HG03521 (cell line): ENCODE measurements around the gene LRRC30.
"Not testable (repeated sequence)": the region's sequence is repeated elsewhere in the genome, so short reads cannot be mapped to it uniquely, and the experiment has no call there.

ENCODE experiments used
- ATAC-seq: cut with Tn5 transposase; IDR thresholded peaks from one replicate; pipeline ENCODE4 v1.9.1; 2021; ENCODE audit warnings: mild to moderate bottlenecking, moderate library complexity; ENCODE audit not compliant: unreplicated experiment

The LRRC30 gene

DNA sequence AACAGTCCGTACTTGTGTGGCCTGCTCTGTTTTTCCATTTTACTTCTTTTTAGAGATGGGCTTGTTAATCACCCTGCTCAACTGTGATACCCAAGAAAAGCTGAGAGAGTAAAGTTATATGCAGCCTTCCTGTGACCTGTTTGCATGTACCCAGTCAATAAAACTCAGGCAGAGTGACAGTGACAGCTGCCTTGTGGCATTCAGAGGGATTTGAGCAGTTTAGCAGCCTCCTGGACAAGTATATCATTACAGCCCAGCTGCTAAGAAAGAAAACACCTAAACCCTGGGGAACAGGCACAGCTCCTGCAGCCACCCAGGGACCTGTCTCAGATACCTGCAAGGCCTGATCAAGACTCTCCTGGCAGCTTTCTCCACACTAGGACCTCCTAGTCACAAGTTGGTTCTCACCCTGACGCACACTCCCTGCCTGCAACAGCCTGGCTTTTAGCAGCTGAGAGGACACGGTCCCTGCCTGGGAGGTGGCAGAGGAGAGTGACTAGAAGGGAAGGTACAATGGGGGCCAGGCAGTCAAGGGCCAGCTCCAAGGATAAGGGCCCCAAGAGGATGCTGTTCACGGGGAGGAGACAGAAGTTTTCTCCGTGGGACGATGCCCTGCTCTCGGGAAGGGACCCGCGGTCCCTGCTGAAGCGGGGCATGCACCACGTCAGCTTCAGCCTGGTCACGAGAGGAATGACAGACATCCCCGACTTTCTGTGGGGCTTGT lies at the start of gene LRRC30:
Gene LRRC30, plus strand, starts transcription at position 464 of the 724 bp plus-strand sequence. Its CDS starts 50 bp downstream, at position 514.
- ATAC-seq: no peak

DNA sequence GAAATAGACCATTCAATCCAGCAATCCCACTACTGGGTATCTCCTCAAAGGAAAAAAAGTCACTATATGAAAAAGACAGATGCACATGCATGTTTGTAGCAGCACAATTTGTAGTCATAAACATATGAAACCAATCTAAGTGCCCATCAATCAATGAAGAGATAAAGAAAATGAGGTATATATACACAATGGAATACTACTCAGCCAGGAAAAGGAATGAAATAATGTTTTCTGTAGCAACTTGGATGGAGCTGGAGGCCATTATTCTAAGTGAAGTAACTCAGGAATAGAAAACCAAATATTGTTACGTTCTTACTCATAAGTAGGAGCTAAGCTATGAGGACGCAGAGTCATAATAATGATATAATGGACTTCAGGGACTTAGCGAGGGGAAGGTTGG lies 45.2 kb upstream of the LRRC30 start:
- ATAC-seq: no peak

DNA sequence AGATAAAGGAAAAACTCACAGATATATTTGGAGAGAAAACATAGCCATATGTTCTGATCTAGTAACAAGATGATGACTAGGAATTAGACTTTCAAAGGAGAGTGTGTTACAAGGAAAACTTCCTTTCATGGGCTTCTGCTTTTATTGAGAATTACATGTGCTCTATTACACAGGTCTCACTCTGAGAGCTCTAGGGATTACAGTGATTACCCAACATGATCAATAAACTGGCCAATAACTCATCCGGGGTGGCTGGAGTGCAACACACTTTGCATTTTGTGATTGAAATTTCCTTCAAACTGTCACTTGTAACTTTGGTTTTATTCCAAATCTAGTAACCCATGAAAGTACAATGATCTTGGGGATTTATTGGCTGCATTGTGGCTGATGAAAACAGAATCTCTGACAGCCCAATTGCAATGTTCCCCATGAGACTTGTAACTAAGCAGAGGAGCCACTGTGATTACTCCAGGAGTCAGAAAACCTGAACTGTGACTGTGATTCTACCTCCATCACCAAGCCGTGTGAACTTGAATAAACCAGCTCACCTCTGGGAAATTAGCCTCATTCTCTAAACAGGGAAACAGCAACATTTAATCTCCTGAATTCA lies 40.2 kb upstream of the LRRC30 start:
- no peak for ATAC-seq

DNA sequence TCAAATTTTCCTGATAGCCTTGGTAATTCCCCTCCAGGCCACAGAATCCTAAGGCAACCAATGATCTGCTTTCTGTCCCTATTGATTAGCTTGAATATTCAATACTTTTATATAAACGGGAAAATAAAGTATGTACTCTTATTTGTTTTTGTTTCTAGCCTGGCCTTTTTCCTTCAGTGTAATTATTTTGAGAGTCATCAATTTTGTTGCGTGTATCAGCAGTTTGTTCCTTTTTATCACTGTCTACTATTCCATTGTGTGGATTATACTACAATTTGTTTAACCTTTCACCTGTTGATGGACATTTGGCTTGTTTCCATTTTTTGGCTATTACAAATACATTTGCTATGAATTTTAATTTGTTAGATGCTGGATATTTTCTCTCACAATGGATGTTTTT lies 39.2 kb upstream of the LRRC30 start:
- no peak for ATAC-seq

DNA sequence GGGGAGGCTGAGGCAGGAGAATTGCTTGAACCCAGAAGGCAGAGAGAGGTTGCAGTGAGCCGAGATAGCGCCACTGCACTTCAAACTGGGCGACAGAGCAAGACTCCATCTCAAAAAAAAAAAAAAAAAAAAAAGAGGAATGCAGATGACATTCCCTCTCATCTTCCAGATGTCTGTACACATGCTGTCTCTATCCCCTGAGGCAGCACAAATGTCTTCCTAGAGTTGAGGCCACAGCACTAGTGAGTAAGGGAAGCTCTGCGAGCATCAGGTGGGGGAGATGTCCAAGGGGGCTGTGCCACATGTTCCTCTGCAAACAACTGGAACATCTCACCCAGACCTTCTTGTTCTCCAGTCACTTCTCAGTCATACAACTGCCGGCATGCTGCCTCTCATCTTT lies 35.6 kb upstream of the LRRC30 start:
- ATAC-seq: no peak

DNA sequence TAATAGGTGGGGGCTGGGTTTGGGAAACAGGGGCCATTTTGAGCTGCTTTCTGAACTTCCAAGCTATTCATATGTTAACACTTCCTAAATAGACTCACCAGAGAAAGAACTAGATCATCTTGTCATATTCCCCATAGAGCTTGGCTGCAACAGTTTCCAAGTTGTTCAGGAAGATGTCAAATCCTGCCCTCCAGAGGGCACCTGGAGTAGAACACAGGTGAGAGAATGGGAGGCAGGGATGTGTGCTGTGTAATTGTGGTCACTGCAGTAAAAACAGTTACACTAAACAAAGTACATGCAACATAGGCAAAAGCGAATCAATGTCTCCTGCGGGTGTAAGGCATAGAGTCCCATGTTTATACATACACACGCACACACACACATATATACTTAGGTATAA lies 34.5 kb upstream of the LRRC30 start:
- ATAC-seq: no peak

DNA sequence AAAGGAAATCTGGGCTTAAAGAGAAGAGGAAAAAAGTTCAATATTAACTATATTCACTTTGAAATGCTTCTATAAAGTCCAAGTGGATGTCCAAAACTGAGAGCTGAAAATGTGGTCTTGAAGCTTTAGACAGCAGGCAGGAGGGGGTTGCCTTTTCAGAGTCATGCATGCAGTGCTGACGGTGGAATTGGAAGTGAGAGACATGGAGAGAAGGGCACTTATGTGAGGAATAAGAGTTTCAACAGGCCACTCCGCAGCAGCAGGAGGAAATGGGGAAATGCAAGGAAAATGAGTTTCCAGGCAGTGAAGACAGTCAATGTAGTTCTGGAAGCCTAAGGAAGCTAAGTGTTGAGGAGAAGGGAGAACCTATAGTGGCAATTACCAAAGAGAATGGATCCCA lies 33.0 kb upstream of the LRRC30 start:
- no peak for ATAC-seq

DNA sequence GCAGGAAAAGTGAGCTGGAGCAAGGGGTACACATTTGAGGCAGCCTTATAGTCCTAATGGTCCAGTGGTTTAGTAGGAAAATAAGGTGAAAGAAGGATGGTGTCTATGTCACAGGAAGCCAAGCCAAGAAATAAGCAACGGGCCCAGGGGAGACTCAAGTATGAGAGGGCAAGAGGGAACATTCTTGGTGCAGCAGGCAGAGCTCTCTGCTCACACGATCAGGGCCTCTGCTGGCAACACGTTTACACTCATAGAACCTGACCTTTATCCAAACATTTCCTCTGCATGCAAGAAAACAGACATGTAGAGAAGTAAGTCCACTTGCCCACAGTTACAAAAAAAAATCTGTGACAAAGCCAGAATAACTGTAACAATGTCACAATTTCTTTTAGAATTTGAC lies 32.6 kb upstream of the LRRC30 start:
- ATAC-seq: no peak

DNA sequence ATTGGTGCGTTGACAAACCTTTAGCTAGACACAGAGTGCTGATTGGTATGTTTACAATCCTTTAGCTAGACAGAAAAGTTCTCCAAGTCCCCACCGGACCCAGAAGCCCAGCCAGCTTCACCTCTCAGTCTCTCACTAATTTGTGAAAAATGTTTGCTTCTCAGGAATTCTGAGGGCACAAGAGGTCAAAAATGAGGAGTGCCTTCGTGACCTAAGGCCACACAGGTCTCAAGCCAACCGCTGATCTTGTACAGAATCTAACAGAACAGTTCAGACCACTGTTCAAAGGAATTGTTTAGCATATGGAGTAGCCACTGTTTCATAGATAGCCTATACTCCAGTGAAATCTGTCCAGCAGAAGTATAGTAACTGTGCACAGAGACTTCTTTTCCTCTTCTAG lies 29.8 kb upstream of the LRRC30 start:
- ATAC-seq: no peak

DNA sequence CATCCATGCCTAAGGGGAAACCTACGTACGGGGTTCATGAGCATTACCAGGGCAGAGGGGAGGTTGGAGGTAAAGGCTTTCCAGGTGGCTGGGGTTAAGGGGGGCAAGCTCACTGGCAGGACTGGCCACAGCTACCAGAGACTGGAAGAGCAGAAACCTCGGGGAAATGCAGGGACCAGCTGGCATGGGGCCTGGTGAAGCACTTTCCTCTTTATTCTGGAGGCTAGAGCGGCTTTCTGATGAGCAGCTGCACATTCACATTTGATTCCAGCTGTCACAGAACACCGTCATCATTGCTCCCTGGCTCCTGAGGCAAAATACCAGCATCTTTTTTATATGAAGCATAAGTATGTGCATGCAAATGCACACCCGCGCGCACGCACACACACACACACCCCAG lies 28.7 kb upstream of the LRRC30 start:
- no peak for ATAC-seq

DNA sequence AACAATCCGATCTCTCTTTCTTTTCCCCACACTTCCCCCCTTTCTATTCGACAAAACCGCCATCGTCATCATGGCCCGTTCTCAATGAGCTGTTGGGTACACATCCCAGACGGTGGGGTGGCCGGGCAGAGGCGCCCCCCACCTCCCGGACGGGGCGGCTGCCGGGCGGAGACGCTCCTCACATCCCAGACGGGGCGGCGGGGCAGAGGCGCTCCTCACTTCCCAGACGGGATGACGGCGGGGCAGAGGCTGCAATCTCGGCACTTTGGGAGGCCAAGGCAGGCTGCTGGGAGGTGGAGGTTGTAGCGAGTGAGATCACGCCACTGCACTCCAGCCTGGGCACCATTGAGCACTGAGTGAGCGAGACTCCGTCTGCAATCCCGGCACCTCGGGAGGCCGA lies 27.3 kb upstream of the LRRC30 start:
- not testable (repeated sequence) for ATAC-seq

DNA sequence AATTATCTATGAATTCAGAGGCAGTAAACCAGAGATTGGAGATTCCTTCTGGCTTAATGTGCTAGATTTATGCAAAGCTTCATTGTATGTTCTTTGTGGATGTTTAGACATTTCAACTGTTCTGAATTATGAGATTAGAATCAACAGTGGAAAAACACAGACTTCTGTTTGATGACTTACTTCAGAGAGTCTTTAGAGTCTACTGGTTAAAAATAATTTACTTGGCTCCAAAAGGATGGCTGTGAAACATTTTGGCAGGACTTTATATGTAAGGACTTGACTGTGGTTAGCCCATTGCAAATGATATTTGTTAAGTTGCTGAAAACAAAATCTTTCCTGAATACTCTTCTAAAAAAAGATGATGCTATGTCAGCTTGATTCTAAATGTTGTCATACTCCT lies 25.5 kb upstream of the LRRC30 start:
- no peak for ATAC-seq

DNA sequence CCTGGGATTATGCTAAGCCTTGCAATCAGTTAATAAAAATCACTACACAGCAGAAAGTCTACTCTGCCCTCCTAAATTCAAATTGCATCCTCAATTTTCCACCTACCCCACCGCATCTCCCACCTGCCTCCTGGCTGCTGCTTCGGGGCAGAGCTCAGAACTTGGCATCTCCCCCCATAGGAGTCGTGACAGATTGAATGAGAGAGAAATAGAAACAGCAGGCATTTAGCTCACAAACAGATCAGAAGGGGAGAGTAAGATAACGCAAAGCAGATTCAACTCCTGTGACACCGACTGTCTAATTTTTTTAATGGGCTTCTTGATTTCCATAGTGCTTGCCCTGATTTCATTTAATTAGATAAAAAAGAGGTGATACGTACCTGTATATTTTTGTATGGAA lies 24.7 kb upstream of the LRRC30 start:
- ATAC-seq: no peak

DNA sequence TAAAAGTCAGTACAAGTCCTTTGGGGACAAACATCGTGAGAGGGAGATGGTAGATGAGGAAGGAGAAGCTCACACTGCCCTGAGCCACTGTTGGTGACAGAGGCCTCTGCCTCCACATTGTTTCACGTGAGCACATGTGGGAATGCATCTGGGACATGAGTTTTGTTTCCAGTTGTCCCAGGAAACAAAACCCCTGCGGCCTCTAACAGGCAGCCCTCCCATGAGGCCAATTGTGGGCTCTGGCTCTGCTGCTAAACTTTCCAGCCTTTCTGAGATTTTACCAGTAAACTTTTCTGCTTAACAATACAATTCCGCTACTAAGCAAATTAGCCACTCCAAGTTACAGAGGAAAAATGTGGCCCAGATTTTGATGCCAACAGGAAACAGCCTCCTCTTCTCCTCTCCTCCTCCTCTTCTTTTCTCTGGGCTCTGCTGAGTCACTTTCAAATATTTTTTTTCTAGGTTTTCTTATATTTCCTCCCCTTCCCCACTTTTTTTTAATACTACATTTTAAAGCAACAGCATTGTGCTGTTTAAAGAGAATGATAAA lies 23.4 kb upstream of the LRRC30 start:
- no peak for ATAC-seq

DNA sequence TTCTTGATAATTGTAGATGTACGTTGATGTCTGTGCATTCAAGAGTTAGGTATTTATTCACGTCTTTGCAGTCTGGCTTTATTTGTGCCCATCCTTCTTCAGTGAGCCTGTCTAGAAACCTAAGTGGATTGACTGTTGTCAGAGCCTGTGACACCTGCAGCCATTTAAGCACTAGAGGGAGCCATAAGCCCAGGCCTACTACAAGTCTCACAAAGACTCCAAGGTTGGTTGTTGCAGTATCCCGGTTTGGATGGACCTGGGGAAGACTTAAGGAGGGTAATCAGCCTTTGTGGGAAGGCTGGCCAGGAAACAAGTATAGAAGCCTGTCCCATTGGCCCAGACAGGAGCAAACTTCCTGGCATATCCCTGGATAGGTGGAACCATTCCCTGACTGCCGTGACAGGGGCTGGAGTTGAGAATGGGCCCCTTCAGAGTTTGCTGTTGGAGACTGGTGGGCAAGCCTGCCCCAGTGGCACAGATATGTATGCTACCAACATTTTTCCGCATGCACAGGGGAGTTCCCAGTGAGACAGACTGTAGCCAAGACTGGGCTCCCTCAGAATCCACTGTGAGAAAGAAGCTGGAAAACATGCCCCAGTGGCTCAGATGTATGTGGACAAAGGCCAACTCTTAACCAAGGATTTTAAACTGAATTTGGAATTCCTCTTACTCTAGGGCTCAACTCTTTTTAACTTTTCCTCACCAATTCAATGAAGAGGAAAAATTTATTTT lies 9.3 kb upstream of the LRRC30 start:
- no peak for ATAC-seq

DNA sequence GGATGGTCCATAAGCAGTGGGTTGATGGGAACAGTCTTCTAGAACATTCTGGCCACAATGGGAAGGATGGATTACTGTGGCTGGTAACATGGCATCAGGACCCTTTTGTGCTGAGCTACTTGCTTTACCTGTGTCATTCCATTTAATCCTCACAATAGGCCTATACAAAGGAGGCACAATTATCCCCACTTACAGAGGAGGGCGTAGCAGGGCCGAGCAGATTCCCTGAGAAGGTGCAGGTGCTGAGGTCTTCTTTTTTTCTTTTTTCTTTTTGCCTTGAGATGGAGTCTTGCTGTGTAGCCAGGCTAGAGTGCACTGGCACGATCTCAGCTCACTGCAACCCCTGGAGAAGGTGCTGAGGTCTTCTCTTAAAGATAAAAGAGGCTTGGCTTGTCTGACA lies 6.7 kb upstream of the LRRC30 start:
- no peak for ATAC-seq

DNA sequence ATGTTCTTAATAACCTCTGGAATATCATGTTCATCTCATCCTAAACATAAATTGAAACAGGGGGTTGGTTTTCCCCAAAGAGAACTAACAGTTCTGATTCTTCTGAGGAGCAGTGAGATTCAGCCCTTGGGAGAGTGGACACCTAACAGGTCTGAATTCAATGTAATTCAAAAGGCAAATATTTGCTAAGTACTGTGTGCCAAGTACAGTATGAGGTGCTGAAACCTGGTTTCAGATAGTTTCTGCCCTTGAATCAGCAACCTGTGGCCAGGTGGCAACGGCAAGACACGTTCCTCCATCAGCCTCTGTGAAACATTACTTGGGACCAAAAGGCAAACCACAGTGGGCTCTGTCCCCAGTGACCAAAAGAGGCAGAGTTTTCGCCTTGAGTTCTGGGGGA lies 1.3 kb downstream of the LRRC30 start:
- ATAC-seq: no peak

DNA sequence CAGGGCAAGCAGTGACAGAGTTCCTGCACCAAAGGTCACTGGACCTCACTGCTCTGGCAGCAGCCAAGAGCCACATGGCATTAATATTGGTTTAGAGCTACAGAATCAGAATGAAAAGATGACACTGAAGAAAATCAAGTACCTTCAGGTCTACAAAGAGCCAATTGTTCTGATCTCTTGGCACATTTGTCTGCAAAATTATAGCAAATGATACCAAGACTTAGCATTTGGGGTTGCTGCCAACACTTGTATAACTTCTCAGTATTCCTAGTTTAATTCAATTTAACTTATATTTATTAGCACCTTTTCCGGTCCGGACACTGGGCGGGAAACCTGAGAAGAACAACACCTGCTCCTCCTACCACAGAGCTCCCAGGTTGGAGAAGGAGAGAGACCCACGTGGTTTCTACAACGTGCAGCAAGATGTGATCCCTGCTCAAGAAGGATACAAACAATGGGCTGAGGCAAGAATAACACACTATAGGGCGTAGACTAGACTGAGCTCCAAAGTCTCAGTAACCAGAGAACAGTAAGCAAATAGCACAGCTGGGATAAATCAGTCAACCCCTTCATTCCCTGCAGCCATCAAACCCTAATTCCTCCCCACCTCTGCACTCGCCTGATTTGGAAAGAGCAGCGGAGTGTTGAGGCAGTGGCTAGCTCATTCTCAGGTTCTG lies 2.4 kb downstream of the LRRC30 start:
- ATAC-seq: no peak

DNA sequence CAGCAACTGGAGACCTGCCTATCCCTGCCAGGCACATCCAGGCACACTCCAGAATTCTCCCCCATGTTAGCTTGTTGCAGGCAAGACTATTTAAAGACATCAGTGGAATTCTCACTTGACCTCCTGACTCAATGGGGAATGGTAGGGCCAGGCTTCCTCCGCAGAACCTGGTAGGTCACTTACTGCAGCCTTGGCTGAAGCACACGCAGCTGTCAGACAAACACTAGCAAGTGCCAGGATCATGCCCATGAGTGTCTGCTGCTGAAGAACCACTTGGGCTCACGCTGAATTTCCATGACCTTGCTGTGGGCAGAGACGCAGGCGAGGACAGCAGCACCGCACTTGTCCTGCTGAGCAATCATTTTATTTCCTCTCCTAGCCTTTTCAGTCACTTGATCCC lies 3.2 kb downstream of the LRRC30 start:
- ATAC-seq: no peak

DNA sequence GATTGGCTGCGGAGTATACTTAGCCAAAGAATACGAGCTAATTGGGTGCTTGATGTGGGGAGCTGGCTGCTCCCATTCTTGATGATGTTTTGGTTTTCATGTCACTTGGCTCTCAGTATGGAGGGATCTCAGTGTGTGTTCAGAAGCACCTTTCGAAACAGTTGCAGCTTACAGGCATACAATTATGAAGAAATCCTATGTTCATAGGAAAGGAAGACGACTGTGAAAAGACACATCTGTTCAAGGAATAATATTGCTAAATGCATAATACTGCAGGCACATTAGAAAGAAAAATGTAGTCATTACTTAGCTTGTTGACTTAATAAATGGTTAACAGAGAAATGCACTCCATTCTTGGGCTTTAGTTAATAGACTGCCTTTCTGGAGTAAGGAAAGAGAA lies 4.1 kb downstream of the LRRC30 start:
- no peak for ATAC-seq

DNA sequence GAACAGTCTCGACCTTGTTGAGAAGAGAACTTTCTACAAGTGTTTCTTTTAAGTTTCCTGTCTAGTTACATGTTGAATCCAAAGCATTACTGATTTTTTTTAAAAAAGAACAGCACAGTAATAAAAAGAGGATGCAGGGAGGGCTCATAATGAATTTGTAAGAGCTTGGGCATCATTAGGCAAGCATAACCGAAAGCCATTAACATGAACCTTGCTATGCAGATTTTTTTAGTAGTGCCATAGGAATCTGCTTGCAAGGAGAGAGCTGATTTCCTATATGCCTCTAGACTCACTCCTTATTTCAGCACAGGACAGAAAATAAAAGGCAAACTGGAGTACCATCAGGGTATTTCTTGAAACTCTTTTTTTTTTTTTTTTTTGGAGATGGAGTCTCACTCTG lies 5.2 kb downstream of the LRRC30 start:
- no peak for ATAC-seq
